Measurements from ENCODE around the gene HLTF. TPM values are rescaled to one million over a fixed set of nuclear protein-coding genes. Genes with fewer than 3 reads are reported as not detected.
A peak's percentile ranks its signal among the peaks of the same experiment; 100 is the strongest.

The HLTF gene
- total and polyA plus RNA-seq, 11 donors, result 4.0 to 39.4 (median 19.2) TPM

DNA sequence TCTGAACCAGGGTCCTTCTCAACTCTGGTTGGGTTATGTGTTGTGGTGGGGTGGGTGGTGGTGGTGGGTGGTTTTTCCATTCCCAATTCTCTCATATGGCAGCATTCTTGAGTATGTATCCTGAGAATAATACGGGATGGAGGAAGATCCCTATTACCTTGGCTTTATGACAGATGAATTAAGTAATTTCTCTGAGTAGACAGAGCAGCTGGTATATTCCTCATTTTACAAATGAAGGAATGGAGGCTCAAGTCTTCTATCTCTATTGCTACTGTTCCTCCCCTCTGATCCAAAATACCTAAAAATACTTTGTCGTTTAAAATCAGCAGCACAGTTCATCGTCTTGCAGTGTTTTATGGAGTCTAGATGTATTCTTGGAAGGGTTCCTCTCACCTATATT lies 84.6 kb downstream of the HLTF start:
- WGBS, 4 donors, result 72 to 80% (median 77%) methylated on average over 3 of the region's 3 CpGs
- no peak for DNase-seq
- peaks cover 0 to 60% (median 38%) of the 10 kb centered on the region in 12 donors for H3K4me1 ChIP-seq
- ATAC-seq, result no peak
- peaks cover 0 to 80% (median 49%) of the 10 kb centered on the region in 9 donors for H3K36me3 ChIP-seq
- H3K27ac ChIP-seq, result no peak overlapping the region
- no peaks in the 10 kb centered on the region for H3K27me3 ChIP-seq
- TF ChIP-seq CTCF (IDR thresholded peaks at IDR 0.05) (no peak), POLR2A (IDR thresholded peaks at IDR 0.05) (no peak)
- no peaks in the 10 kb centered on the region for H3K9me3 ChIP-seq
- intact Hi-C loops (cut with DNase I), result no loop called here
- H3K4me3 ChIP-seq, result no peak overlapping the region

GRCh38 chr3:149000206-149000745 lies 86.1 kb downstream of the HLTF start:
- H3K36me3 ChIP-seq, result peaks cover 0 to 80% (median 50%) of the 10 kb centered on the region in 9 donors
- ATAC-seq, result peak in 1 of 4 donors; percentile 29
- peaks cover 0 to 58% (median 38%) of the 10 kb centered on the region in 12 donors for H3K4me1 ChIP-seq
- H3K27ac ChIP-seq, result peak overlapping the region in 8 of 12 donors; percentile 15 to 71 (median 60)
- no peaks in the 10 kb centered on the region for H3K27me3 ChIP-seq
- intact Hi-C loops (cut with DNase I), result no loop called here
- DNase-seq, result no peak
- no peaks in the 10 kb centered on the region for H3K9me3 ChIP-seq
- TF ChIP-seq POLR2A (IDR thresholded peaks at IDR 0.05), result no peak
- no peak for TF ChIP-seq CTCF (IDR thresholded peaks at IDR 0.05)
- 51 to 62% (median 62%) methylated on average over 3 of the region's 3 CpGs for WGBS, 4 donors
- H3K4me3 ChIP-seq, result no peak overlapping the region

DNA sequence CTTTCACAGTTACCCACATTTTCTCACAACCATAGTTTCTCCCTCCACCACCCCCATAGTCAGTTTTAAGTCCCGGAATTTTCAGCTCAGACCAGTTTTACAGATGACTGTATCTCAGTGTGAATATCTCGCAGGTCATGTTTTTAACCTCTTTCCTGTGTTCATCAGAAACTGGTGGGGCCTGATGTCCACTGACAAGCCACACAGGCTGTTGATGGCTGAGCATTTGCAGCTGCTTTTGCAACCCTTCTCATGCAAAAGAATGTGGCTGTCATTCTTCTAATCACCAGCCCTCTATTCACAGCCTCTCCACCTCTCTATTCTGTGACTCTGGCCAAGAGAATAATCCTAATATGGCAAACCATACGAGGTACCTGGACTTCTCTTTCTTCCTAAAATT lies 86.5 kb downstream of the HLTF start:
- Histone ChIP-seq H3K36me3 (peaks cover 0 to 83% (median 53%) of the 10 kb centered on the region in 9 donors), H3K27me3 (no peaks in the 10 kb centered on the region), H3K9me3 (no peaks in the 10 kb centered on the region), H3K27ac (peak overlapping the region in 10 of 12 donors; percentile 15 to 71 (median 56)), H3K4me3 (no peak overlapping the region), H3K4me1 (peaks cover 0 to 53% (median 38%) of the 10 kb centered on the region in 12 donors)
- ATAC-seq (peak in 3 of 4 donors; percentile 65 to 74 (median 67)), DNase-seq (no peak)
- TF ChIP-seq POLR2A (IDR thresholded peaks at IDR 0.05) (no peak), CTCF (IDR thresholded peaks at IDR 0.05) (no peak)
- intact Hi-C loops (cut with DNase I), result loop anchor here in 2 of 10 donors (10.0 kb wide), 1 partner anchor 85 kb away; the partner anchor contains the start of gene HLTF (in 2 of the 2)
- 46 to 62% (median 53%) methylated on average over 3 of the region's 3 CpGs for WGBS, 4 donors

DNA sequence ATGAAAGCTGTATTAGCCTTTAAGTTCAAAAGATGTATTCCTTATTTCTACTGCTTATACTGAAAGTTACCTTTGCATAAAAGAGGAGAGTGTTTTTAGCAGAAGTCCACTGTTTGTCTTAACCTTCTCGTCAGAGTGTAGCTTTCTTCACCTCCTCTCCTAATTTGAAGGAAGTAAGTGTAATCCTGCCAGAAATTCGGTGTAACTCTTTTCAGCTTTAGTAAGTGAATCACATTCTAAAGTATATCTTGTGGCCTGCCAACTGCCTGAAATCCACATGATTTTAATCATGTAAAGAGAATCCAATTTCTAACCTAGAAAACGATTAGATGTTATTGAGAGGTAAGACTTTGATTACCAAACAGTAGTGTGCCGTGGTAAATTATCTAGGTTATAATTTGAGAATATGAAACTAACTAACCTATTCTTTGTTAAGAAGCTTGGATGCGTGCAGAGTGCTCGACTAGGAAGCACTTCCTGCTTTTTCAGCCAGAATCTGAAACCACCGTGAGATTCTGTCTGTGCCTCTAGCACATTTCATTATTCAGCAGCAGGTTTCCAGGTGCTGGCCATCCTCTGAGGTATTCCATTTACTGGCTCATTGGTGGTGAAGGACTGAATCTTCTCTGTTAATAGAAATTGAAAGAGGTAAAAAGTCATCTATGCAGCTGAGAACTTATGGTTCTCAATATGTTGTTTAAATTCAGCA lies 87.5 kb downstream of the HLTF start:
- Histone ChIP-seq H3K27ac (peak overlapping the region in 9 of 12 donors; percentile 14 to 71 (median 54)), H3K4me3 (peak overlapping the region in 2 of 12 donors; percentile 3 to 4), H3K4me1 (peaks cover 0 to 44% (median 30%) of the 10 kb centered on the region in 12 donors), H3K36me3 (peaks cover 0 to 83% (median 59%) of the 10 kb centered on the region in 9 donors), H3K27me3 (no peaks in the 10 kb centered on the region), H3K9me3 (no peaks in the 10 kb centered on the region)
- TF ChIP-seq POLR2A (IDR thresholded peaks at IDR 0.05), result no peak
- DNase-seq, result no peak
- 15 to 25% (median 21%) methylated on average over 7 of the region's 7 CpGs for WGBS, 4 donors
- peak in 2 of 4 donors; percentile 20 to 27 for ATAC-seq
- intact Hi-C loops (cut with DNase I), result loop anchor here in 2 of 10 donors (10.0 kb wide), 1 partner anchor 86 kb away; the partner anchor contains the start of gene HLTF (in 2 of the 2)

All from heart left ventricle (tissue), 16 donors.